ENCODE results near the gene KLHL25. TPM values are rescaled to one million over a fixed set of nuclear protein-coding genes. Genes with fewer than 3 reads are reported as not detected.

Gene KLHL25, protein sequence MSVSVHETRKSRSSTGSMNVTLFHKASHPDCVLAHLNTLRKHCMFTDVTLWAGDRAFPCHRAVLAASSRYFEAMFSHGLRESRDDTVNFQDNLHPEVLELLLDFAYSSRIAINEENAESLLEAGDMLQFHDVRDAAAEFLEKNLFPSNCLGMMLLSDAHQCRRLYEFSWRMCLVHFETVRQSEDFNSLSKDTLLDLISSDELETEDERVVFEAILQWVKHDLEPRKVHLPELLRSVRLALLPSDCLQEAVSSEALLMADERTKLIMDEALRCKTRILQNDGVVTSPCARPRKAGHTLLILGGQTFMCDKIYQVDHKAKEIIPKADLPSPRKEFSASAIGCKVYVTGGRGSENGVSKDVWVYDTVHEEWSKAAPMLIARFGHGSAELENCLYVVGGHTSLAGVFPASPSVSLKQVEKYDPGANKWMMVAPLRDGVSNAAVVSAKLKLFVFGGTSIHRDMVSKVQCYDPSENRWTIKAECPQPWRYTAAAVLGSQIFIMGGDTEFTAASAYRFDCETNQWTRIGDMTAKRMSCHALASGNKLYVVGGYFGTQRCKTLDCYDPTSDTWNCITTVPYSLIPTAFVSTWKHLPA
- polyA plus RNA-seq (2011; rRNA removed) (3.2 and 4.0 TPM in 2 replicates), polyA plus RNA-seq (2017; fragmentation: RNase III; extraction: RNeasy Plus Mini Kit Qiagen cat#74134 plus additional on column Dnase treatment) (4.6 to 6.1 TPM (median 5.6 TPM) in 3 replicates), polyA minus RNA-seq (2011; rRNA and poly(A)+ RNA removed) (4.0 and 6.4 TPM in 2 replicates)
- polyA plus RNA-seq (2012; cell fraction: cytosol; rRNA removed) = 6.8 and 8.5 TPM in 2 replicates
- polyA plus RNA-seq (2012; cell fraction: nucleus; rRNA removed) = 18.2 and 22.8 TPM in 2 replicates

DNA sequence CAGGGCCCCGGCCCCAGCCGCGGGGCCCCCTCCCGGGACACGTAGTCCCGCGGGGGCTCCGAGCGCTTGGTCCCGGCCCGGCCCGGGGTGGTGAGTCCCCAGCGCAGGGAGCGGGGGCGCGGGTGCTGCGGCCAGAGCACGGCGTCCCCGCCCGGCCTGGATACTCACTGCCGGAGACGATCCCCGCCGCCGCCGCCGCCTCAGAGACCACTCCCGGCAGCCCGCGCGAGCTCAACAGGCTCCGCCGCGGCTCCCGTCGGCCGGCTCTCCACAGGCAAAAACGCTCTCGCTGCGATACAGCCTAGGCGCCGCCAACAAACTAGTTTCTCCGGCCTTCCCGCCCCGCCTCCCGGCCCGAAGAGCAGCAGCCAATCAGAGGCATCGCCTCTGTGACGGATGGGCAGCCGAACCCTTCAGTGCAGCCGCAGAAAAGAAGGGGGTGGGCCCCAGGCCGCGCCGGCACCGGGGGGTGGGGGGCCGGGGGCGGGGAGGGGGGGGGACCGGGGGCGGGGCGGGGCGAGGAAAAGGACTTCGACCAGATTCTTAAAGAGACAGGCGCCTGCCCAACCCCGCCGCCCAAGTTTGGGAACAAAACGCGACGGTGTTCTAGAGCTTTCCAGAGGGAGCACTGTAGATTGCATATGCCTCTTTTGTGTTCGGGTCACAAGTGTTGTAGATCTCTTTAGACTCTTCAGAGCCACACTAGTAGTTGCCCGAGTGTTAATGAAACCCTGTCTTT, at the start of gene KLHL25:
KLHL25 (minus strand) TSS at position 328 of the 739 bp plus-strand sequence. CDS start 25,115 bp downstream, outside the sequence.
- peak within 1 kb of the TSS; percentile 81 for H3K4me3 ChIP-seq
- ChIA-PET POLR2A (interaction anchor here (0.9 to 1.2 kb wide), 3 partner anchors 9 to 45 kb away, joined by 4 to 6 read pairs (median 4); no protein-coding TSS in a partner anchor), CTCF (interaction anchor here (1.2 to 1.4 kb wide), 3 partner anchors 22 to 498 kb away, joined by 3 to 6 read pairs (median 3); no protein-coding TSS in a partner anchor)
- FAIRE-seq (no peak), DNase-seq (ENCODE audit: low read depth in 1 of 2, low spot score in 1 of 2) (peak; percentile 94 to 99), ATAC-seq (peak; percentile 92 to 98)
- WGBS (ENCODE audit: missing lambda C conversion rate) = 2% methylated on average over 29 of the region's 71 CpGs
- H3K4me1 ChIP-seq = peaks cover 15% of the 10 kb centered on the region
- H3K9me3 ChIP-seq = no peaks in the 10 kb centered on the region
- peak within 1 kb of the TSS; percentile 75 to 92 for H3K27ac ChIP-seq
- TF ChIP-seq, protein P1, sequence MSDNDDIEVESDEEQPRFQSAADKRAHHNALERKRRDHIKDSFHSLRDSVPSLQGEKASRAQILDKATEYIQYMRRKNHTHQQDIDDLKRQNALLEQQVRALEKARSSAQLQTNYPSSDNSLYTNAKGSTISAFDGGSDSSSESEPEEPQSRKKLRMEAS (IDR thresholded peaks at IDR 0.05) = peak; percentile 57
- no peak for TF ChIP-seq EHF (CRISPR knock-in tag; IDR thresholded peaks at IDR 0.05)
- TF ChIP-seq KDM5A (IDR thresholded peaks at IDR 0.05) = no peak
- no peak for TF ChIP-seq FOSB (CRISPR knock-in tag; IDR thresholded peaks at IDR 0.05)
- no peak for TF ChIP-seq ZC3H11A (IDR thresholded peaks at IDR 0.05)
- peak in 1 of 2 experiments; percentile 81; a peak in 2 of 5 replicates for TF ChIP-seq JUN (IDR thresholded peaks at IDR 0.05)
- TF ChIP-seq, protein P2, sequence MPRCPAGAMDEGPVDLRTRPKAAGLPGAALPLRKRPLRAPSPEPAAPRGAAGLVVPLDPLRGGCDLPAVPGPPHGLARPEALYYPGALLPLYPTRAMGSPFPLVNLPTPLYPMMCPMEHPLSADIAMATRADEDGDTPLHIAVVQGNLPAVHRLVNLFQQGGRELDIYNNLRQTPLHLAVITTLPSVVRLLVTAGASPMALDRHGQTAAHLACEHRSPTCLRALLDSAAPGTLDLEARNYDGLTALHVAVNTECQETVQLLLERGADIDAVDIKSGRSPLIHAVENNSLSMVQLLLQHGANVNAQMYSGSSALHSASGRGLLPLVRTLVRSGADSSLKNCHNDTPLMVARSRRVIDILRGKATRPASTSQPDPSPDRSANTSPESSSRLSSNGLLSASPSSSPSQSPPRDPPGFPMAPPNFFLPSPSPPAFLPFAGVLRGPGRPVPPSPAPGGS (IDR thresholded peaks at IDR 0.05) = 0 out of 3 replicates have a peak, but pooled peaks have one; percentile 24
- peak; percentile 39; the same call in 1 of the 2 replicates for TF ChIP-seq PHF8 (IDR thresholded peaks at IDR 0.05; ENCODE audit: borderline replicate concordance, low read depth)
- peak; percentile 85 for TF ChIP-seq POLR2A (IDR thresholded peaks at IDR 0.05; ENCODE audit: low read length)
- TF ChIP-seq MAZ (IDR thresholded peaks at IDR 0.05; ENCODE audit: borderline replicate concordance, low read depth, low read length) = peak; percentile 81; the same call in 1 of the 2 replicates
- TF ChIP-seq, protein P3, sequence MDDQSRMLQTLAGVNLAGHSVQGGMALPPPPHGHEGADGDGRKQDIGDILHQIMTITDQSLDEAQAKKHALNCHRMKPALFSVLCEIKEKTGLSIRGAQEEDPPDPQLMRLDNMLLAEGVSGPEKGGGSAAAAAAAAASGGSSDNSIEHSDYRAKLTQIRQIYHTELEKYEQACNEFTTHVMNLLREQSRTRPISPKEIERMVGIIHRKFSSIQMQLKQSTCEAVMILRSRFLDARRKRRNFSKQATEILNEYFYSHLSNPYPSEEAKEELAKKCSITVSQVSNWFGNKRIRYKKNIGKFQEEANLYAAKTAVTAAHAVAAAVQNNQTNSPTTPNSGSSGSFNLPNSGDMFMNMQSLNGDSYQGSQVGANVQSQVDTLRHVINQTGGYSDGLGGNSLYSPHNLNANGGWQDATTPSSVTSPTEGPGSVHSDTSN (IDR thresholded peaks at IDR 0.05) = peak; percentile 97
- TF ChIP-seq ZNF302 (CRISPR knock-in tag; IDR thresholded peaks at IDR 0.05) = no peak
- peak within 1 kb of the TSS; percentile 98 for H3K4me2 ChIP-seq

DNA sequence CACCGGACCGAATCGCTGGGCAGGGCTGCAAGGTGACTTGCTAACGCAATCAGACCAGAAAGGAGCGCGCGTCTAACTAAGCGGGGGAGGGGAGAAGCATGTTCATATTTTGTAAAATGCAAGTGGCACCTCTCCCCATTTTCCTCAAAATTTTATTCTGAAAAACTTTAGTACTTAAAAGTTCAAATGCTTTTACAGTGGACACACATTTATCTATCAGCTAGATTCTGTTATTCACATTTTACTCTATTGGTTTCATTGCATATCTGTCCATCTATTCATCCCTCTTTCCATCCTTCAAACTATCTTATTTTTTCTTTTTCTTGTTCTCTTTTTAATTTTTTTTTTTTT, 46.1 kb upstream of the KLHL25 start:
- TF ChIP-seq HEYL (CRISPR knock-in tag; IDR thresholded peaks at IDR 0.05) (no peak), RFX5 (IDR thresholded peaks at IDR 0.05) (0 out of 2 replicates have a peak, but pooled peaks have one; percentile 7), HOXB5 (CRISPR knock-in tag; IDR thresholded peaks at IDR 0.05) (0 out of 2 replicates have a peak, but pooled peaks have one; percentile 8)
- TF ChIP-seq, protein P2 (IDR thresholded peaks at IDR 0.05) = no peak
- DNase-seq (ENCODE audit: low read depth in 1 of 2, low spot score in 1 of 2) = no peak
- ChIA-PET CTCF (interaction anchor here (0.7 to 7.5 kb wide), 44 partner anchors 9 to 544 kb away, joined by 3 to 79 read pairs (median 6); partner anchors contain the start of gene KLHL25), POLR2A (interaction anchor here (0.6 to 1.2 kb wide), 3 partner anchors 41 to 111 kb away, joined by 3 to 4 read pairs (median 4); partner anchors contain the start of gene KLHL25)
- FAIRE-seq = no peak
- Histone ChIP-seq H3K4me2 (peak overlapping the region; percentile 95), H3K27ac (no peak overlapping the region), H3K4me3 (no peak overlapping the region), H3K4me1 (peaks cover 26% of the 10 kb centered on the region), H3K9me3 (0 out of 3 replicates have a peak, but pooled peaks cover 4% of the 10 kb centered on the region)
- ATAC-seq = no peak
- WGBS (ENCODE audit: missing lambda C conversion rate) = 0% methylated on average over 8 of the region's 8 CpGs

All from A549 (cell line).